Upper lobe of right lung (tissue), 1 donor: ENCODE data around the gene IDUA. TPM values are rescaled to one million over a fixed set of nuclear protein-coding genes. Genes with fewer than 3 reads are reported as not detected.
"Not testable (repeated sequence)": the region's sequence is repeated elsewhere in the genome, so short reads cannot be mapped to it uniquely, and the experiment has no call there.

ENCODE experiments used
- ATAC-seq: fragments of 200-7000 bp; cut with Tn5 transposase; one replicate; pipeline ENCODE4 v1.9.1; 2020; ENCODE audit warnings: mild to moderate bottlenecking, moderate library complexity
- DNase-seq: peaks from one replicate; pipeline ENCODE4 v3.0.0-alpha.2; 2020
- H3K27ac ChIP-seq: fragments of 200-600 bp; one replicate; pipeline ENCODE4 v1.8.0; 2022
- H3K27me3 ChIP-seq: fragments of 200-600 bp; one replicate; pipeline ENCODE4 v1.8.0; 2022; ENCODE audit warnings: mild to moderate bottlenecking
- H3K36me3 ChIP-seq: fragments of 200-600 bp; one replicate; pipeline ENCODE4 v1.8.0; 2022
- H3K4me1 ChIP-seq: fragments of 200-600 bp; one replicate; pipeline ENCODE4 v1.8.0; 2022
- H3K4me3 ChIP-seq: fragments of 200-600 bp; one replicate; pipeline ENCODE4 v1.8.0; 2022; ENCODE audit warnings: mild to moderate bottlenecking
- H3K9me3 ChIP-seq: fragments of 200-600 bp; one replicate; pipeline ENCODE4 v1.8.0; 2022
- intact Hi-C: fragments of 100-400 bp; cut with DNase I; formaldehyde crosslinking; loops from one replicate; pipeline ENCODE4 v1.11.0; 2022
- total RNA-seq: library from RNA; stranded (reverse); fragmentation: NEBNext Ultra II Directional; extraction: Animal tissue kit (Norgen Biotek cat#: 25700); gene quantifications from one replicate; pipeline ENCODE4 v1.2.1, GENCODE V29; 2021
- TF ChIP-seq, protein P1 (sequence below): fragments of 200-600 bp; IDR thresholded peaks from one replicate; pipeline ENCODE4 v1.8.0; 2022; ENCODE audit warnings: antibody characterized with exemption
- donor health status: DM: no; HTN: yes; CAD: no; lungs with severe emphysema.

IDUA gene
- total RNA-seq, 1 donor from 2014 or later: 49.2 TPM

- Histone ChIP-seq H3K27ac (peak overlapping the region; percentile 18), H3K4me3 (peak overlapping the region; percentile 79), H3K36me3 (no peaks in the 10 kb centered on the region), H3K27me3 (no peaks in the 10 kb centered on the region), H3K4me1 (peaks cover 13% of the 10 kb centered on the region), H3K9me3 (no peaks in the 10 kb centered on the region)
- DNase-seq (peak; percentile 81), ATAC-seq (peak; percentile 37)
- intact Hi-C loops: no loop called here
- TF ChIP-seq, protein P1, sequence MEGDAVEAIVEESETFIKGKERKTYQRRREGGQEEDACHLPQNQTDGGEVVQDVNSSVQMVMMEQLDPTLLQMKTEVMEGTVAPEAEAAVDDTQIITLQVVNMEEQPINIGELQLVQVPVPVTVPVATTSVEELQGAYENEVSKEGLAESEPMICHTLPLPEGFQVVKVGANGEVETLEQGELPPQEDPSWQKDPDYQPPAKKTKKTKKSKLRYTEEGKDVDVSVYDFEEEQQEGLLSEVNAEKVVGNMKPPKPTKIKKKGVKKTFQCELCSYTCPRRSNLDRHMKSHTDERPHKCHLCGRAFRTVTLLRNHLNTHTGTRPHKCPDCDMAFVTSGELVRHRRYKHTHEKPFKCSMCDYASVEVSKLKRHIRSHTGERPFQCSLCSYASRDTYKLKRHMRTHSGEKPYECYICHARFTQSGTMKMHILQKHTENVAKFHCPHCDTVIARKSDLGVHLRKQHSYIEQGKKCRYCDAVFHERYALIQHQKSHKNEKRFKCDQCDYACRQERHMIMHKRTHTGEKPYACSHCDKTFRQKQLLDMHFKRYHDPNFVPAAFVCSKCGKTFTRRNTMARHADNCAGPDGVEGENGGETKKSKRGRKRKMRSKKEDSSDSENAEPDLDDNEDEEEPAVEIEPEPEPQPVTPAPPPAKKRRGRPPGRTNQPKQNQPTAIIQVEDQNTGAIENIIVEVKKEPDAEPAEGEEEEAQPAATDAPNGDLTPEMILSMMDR: no peak
Measured at GRCh38 chr4:972651-973424, 14.0 kb upstream of the IDUA start.

DNA sequence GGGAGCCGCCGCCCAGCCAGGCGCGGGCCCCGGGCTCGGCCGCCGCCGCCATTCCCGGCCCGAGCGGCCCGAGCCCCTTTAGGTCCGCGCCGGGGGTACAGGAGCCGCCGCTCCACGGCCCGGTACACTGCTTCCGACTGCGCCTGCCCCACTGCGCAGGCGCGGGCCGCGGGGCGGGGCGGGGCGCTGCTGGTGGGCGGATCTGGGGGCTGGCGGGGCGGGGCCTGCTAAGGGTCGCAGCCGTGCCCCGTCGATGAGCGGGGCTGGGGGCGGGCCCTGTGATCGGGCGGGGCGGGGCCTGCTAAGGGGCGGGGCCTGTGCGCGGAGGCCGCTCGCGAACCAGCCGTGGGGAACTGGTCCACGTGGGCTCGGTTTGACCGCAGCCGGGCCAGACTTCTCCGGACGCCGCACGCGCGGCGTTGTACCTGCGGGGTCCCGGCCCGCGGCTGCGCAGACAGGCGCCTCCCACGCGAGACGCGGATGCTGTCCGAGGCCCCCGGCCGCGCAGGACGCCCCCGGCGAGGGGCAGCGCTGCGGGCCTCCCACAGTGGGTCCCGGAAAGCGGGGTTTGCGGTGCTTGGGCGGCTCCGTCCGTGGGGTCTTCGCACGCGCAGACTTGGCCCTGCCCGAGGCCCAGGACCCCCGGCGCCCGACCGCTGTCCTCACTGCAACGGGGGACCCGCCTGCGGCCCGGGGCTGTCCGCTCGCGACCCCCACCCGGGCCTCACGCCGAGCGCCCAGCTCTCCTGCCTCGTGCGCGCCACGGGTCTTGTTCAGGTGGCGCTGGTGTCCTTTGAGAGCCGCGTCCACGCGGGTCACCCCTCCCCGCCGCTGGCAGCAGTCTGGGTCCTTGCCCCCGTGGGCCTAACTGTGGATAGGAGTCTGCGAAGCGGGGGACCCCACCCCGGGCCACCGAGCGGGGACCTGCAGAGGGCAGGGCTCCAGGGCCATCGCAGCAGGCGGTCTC lies 13.1 kb upstream of the IDUA start, which contains the start of gene DGKQ:
DGKQ (minus strand) TSS at position 139 of the 967 bp plus-strand sequence; CDS start at position 52, 87 bp downstream.
- DNase-seq (peak; percentile 94), ATAC-seq (peak; percentile 97)
- intact Hi-C loops: no loop called here
- Histone ChIP-seq H3K9me3 (no peaks in the 10 kb centered on the region), H3K27ac (peak within 1 kb of the TSS; percentile 18), H3K36me3 (no peaks in the 10 kb centered on the region), H3K27me3 (no peaks in the 10 kb centered on the region), H3K4me3 (peak within 1 kb of the TSS; percentile 79), H3K4me1 (peaks cover 13% of the 10 kb centered on the region)
- TF ChIP-seq, protein P1: no peak

- TF ChIP-seq, protein P1: no peak
- Histone ChIP-seq H3K36me3 (no peaks in the 10 kb centered on the region), H3K4me1 (peaks cover 13% of the 10 kb centered on the region), H3K9me3 (no peaks in the 10 kb centered on the region), H3K4me3 (no peak overlapping the region), H3K27ac (no peak overlapping the region), H3K27me3 (no peaks in the 10 kb centered on the region)
- intact Hi-C loops: no loop called here
- ATAC-seq (no peak), DNase-seq (no peak)
Measured at GRCh38 chr4:974668-975067, 12.2 kb upstream of the IDUA start.

DNA sequence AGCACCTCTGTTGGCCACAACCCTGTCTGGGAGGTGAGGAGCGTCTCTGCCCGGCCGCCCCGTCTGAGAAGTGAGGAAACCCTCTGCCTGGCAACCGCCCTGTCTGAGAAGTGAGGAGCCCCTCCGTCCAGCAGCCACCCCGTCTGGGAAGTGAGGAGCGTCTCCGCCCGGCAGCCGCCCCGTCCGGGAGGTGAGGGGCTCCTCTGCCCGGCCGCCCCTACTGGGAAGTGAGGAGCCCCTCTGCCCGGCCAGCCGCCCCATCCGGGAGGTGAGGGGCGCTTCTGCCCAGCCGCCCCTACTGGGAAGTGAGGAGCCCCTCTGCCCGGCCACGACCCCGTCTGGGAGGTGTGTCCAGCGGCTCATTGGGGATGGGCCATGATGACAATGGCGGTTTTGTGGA lies 10.8 kb upstream of the IDUA start:
- H3K27ac ChIP-seq, H3K4me3 ChIP-seq, H3K36me3 ChIP-seq, H3K27me3 ChIP-seq, H3K9me3 ChIP-seq, DNase-seq, ATAC-seq, intact Hi-C loops: not testable (repeated sequence)
- peaks cover 13% of the 10 kb centered on the region for H3K4me1 ChIP-seq

- TF ChIP-seq, protein P1: no peak
- intact Hi-C loops: no loop called here
- no peak for DNase-seq
- H3K9me3 ChIP-seq: no peaks in the 10 kb centered on the region
- H3K27ac ChIP-seq: peak overlapping the region; percentile 27
- no peak overlapping the region for H3K4me3 ChIP-seq
- H3K36me3 ChIP-seq: no peaks in the 10 kb centered on the region
- no peaks in the 10 kb centered on the region for H3K4me1 ChIP-seq
- no peaks in the 10 kb centered on the region for H3K27me3 ChIP-seq
- peak; percentile 77 for ATAC-seq
Measured at GRCh38 chr4:978957-979701, 7.7 kb upstream of the IDUA start.
